Measurements from ENCODE around the gene FAM163A. TPM values are rescaled to one million over a fixed set of nuclear protein-coding genes. Genes with fewer than 3 reads are reported as not detected.
"Not testable (repeated sequence)": the region's sequence is repeated elsewhere in the genome, so short reads cannot be mapped to it uniquely, and the experiment has no call there.

Gene FAM163A
- not detected for total RNA-seq

DNA sequence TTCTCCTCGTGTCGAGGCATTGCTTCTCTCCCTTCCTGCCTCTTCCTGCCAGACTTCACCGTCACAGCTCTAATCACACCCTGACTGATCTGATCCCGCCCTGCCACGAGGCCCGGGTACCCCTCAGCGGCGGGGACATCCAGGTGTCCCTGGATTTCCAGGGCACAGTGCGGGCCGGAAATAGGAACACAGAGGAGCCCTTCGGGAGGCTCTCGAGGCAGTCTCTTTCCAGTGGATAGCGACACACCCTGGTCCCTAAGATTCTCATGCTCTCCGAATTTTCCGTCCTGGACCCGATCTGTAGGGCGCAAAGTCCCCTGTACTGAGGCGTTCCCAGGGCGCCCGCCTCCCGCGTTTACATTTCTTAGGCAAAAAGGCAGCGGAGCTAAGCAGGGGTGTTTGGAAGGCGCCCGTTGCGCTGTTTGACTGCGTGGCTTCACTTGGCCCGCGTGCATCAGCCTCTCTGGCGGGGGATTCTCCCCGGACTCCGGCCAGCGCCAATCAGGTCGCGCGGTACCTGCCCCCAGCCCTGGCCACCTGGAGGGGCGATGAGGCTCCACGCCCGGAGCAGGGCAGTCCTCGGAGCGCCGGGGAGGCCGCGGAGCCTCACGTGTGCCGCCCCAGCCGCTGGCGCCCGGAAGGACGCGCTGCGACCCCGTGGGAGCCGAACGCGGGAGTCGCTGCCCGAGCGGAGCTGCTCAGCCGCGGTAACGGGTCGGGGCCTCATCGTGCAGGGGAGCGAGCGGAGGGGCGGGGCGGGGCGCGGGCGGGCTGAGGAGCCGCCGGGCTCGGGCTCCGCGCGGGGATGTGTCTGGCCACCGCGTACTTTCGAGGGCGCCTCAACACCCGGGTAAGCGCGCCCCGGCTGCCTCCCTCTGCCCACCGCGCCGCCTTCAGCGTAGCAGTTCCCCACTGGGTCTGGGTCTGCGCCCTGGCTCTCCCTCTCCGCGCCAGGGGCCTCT, at the start of gene FAM163A:
FAM163A (plus strand) TSS at position 575 of the 962 bp plus-strand sequence. CDS start 69,807 bp downstream, outside the sequence.
- peak in 1 of 2 donors; percentile 67 for ATAC-seq
- no peak within 1 kb of the TSS for H3K27ac Mint-ChIP-seq
- H3K36me3 Mint-ChIP-seq: peaks cover 0 to 21% of the 10 kb centered on the region in 2 donors
- no peaks in the 10 kb centered on the region for H3K9me3 Mint-ChIP-seq
- peak in 1 of 2 donors; percentile 10 for DNase-seq (ENCODE audit: low spot score in 2 of 2)

DNA sequence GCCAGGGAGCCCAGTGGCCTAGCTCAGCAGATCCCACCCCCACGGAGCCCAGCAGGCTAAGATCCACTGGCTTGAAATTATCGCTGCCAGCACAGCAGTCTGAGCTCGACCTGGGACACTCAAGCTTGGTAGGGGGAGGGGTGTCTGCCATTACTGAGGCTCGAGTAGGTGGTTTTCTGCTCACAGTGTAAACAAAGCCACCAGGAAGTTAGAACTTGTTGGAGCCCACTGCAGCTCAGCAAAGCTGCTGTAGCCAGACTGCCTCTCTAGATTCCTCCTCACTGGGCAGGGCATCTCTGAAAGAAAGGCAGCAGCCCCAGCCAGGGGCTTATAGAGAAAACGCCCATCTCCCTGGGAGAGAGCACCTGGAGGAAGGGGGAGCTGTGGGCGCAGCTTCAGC, 48.6 kb upstream of the FAM163A start:
- not testable (repeated sequence) for H3K9me3 Mint-ChIP-seq; H3K36me3 Mint-ChIP-seq; H3K27ac Mint-ChIP-seq; DNase-seq (ENCODE audit: low spot score in 2 of 2); ATAC-seq

DNA sequence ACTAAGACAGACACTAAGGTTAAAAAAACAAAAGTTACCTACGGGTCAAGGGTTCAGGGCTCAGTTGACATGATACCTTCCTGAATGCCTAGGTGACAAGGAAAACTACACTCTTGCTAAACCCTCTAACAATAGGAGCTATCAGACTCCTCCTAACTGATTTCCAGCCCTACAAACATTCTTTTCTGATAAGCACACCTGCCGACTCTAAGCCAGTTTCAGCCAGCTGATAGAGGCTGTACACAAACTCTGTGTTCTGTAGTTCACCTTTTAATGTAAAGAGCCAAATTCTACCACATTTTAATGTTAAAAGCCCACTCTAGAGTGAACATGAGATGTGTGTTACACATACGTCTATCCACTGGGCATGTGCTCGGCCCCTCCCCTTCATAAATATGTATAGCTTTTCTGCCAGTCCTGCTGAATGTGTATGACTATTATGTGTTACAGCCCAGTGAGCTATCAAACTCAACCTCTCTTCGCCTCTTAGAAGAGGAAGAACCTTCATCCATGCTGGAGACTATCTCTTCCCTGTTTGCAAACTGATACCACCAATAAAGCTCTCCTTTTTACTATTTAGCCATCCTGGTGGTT, 40.0 kb upstream of the FAM163A start:
- DNase-seq (ENCODE audit: low spot score in 2 of 2) (no peak), ATAC-seq (no peak)
- Mint-ChIP-seq H3K27ac (no peak overlapping the region), H3K36me3 (no peaks in the 10 kb centered on the region), H3K9me3 (no peaks in the 10 kb centered on the region)

DNA sequence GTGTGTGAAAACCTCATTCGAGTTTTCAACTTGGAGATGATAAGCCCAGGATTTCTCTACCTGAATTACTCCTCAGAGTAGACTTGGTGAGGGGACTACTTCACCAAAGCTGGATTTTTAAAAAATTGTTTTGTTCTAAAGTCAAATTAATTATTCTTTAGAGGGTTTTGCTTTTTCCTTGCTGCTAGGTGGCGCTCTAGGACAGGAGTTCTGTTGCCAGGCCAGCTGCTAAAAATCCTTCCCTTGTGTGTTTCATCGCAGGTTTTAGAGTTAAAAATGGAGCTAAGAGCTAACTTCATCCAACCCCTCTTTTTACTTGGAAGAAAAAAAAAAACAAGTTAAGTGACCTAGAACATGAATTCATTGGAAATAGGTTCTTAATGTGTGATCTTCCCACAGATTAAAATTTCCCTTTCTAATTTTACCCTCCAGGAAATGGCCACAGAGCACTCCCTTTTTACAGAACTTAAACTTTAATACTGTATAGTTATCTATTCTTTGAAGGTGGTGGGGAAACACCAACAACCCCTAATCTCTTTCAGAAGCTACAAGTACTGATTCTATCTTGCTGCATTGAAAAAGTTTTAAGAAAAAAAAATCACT, 36.7 kb upstream of the FAM163A start:
- Mint-ChIP-seq H3K36me3 (no peaks in the 10 kb centered on the region), H3K27ac (no peak overlapping the region), H3K9me3 (no peaks in the 10 kb centered on the region)
- peak in 1 of 2 donors; percentile 49 for ATAC-seq
- peak in 1 of 2 donors; percentile 70 for DNase-seq (ENCODE audit: low spot score in 2 of 2)

DNA sequence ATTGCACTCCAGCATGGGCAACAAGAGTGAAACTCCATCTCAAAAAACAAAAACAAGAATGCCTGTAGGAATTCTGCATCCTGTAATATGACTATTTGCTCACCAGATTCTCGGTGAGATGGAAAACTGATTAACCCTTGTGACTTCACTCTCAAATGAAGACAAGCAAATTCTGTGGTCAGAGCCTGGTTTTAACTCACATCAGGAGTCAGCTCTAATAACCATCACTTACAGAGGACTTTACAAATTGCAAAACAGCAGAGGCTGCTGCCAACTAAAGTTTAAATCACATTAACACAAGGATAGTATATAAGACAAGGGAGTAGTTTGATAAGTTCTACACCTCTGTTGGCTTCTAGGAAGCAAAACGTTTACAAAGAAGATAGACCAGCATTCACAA, 35.7 kb upstream of the FAM163A start:
- no peak for DNase-seq (ENCODE audit: low spot score in 2 of 2)
- peaks cover 0 to 5% of the 10 kb centered on the region in 2 donors for H3K9me3 Mint-ChIP-seq
- H3K36me3 Mint-ChIP-seq: no peaks in the 10 kb centered on the region
- no peak overlapping the region for H3K27ac Mint-ChIP-seq
- ATAC-seq: no peak

DNA sequence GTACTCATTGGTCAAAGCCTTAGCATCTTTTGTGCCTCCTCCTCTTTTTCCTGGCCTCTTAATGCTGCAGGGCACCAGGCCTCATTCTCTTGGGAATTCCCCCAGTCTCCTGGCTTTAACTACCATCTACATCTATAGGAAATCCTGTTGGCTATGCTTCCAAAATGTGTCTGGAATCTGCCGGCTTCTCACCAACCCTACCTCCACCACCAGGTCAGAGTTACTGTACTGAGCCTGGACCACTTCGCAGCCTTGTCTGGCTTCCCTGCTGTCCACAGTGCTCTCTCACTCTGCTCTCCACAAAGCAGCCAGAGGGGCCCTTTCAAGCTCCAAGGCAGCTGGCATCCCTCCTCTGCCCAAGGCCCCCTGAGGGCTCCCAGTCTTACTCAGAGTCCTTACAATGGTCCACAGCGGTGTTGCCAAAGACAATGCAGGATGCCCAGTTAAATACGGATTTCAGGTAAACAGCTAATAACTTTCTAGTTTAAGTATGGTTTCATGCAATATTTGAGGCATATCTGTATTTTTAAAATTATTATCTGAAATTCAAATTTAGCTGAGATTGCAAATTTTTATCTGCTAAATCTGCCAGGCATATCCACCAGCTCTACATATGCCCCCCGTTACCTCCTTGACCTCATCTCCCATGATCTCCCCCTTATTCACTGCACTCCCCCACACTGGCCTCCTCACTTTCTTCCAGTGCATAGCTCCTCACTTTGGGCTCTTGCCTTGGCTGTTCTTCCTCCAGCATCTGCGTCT, 34.5 kb upstream of the FAM163A start:
- ATAC-seq: no peak
- DNase-seq (ENCODE audit: low spot score in 2 of 2): no peak
- Mint-ChIP-seq H3K9me3 (peaks cover 0 to 9% of the 10 kb centered on the region in 2 donors), H3K36me3 (no peaks in the 10 kb centered on the region), H3K27ac (no peak overlapping the region)

DNA sequence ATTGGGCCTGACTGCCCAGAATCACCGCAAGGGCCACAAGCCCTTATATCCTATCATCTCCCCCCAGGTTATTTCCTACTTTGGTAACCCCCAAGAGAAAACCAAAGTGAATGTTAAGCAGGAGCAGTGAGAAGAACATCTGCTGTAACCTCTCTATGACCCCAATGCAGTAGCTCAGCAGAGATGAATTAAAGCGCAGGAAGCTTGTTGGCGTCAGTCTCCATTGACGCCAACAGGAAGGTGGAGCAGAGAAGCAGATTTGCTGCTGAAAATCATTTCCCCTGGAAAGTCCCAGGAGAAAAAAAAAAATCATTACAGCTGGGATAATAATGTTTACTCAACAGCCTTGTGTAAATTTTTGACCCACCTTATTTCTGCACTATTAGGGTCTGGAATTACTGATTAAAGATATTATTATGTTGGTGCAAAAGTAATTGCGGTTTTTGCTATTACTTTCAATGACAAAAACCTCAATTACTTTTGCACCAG, 33.2 kb upstream of the FAM163A start:
- peaks cover 9 to 18% of the 10 kb centered on the region in 2 donors for H3K9me3 Mint-ChIP-seq
- DNase-seq (ENCODE audit: low spot score in 2 of 2) (no peak), ATAC-seq (peak; percentile 57 to 59)
- peaks cover 1 to 9% of the 10 kb centered on the region in 2 donors for H3K36me3 Mint-ChIP-seq
- peak overlapping the region in 1 of 2 donors; percentile 62 for H3K27ac Mint-ChIP-seq

DNA sequence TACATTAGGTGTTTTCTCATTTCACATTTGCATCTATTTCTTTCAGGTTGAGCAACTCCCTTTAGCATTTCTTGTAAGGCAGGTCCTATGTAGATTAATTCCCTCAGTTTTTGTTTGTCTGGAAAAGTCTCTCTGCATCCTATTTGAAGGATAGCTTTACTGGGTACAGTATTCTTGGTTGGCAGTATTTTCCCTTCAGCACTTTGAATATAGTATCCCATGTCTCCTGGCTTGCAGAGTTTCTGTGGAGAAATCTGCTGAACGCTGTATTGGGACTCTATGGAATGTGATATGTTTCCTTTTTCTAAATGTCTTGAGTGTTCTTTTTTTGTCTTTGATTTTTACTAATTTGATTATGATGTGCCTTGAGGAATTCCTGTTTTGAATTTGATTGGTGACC, 28.9 kb upstream of the FAM163A start:
- DNase-seq (ENCODE audit: low spot score in 2 of 2) (no peak), ATAC-seq (no peak)
- H3K27ac Mint-ChIP-seq: no peak overlapping the region
- peaks cover 40 to 47% of the 10 kb centered on the region in 2 donors for H3K9me3 Mint-ChIP-seq
- peaks cover 30 to 31% of the 10 kb centered on the region in 2 donors for H3K36me3 Mint-ChIP-seq

DNA sequence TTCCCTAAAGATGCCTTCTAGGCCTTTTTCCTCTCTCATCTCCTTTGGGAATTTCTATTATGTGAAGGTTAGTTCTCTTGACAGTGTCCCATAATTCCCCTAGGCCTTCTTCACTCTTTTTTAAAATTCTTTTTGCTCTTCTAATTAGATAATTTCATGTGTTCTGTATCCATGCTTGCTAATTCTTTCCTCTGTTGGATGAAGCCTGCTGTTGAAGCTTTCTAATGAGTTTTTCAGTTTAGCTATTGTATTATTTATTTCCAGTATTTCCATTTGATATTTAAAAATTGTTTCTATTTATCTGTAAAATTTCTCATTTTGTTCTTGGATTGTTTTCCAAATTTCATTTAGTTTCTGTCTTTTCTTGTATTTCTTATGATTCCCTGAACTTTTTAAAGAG, 28.5 kb upstream of the FAM163A start:
- no peak for ATAC-seq

DNA sequence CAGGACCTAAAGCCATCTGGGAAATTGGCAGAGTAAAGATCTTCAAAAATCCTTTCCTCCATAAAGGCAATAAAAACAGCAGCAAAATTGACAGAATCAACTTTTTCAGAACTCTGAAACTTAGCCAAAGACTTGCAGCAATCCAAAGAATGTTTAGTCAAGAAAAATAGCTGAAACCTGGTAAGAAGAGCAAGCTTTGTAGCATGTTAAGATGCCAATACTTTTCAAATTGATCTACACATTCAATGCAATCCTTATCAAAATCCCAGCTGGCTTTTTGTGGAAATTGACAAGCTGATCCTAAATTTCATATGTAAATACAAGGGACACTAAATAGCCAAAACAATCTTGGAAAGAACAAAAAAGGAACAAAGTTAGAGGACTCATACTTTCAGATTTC, 23.8 kb upstream of the FAM163A start:
- H3K27ac Mint-ChIP-seq: no peak overlapping the region
- peaks cover 35 to 46% of the 10 kb centered on the region in 2 donors for H3K9me3 Mint-ChIP-seq
- peaks cover 27 to 36% of the 10 kb centered on the region in 2 donors for H3K36me3 Mint-ChIP-seq
- ATAC-seq: no peak
- DNase-seq (ENCODE audit: low spot score in 2 of 2): no peak

More for the DNA sequence above, 28.5 kb upstream of the FAM163A start:
- peaks cover 40 to 47% of the 10 kb centered on the region in 2 donors for H3K9me3 Mint-ChIP-seq
- no peak for DNase-seq (ENCODE audit: low spot score in 2 of 2)
- H3K36me3 Mint-ChIP-seq: peaks cover 30 to 36% of the 10 kb centered on the region in 2 donors
- H3K27ac Mint-ChIP-seq: no peak overlapping the region

DNA sequence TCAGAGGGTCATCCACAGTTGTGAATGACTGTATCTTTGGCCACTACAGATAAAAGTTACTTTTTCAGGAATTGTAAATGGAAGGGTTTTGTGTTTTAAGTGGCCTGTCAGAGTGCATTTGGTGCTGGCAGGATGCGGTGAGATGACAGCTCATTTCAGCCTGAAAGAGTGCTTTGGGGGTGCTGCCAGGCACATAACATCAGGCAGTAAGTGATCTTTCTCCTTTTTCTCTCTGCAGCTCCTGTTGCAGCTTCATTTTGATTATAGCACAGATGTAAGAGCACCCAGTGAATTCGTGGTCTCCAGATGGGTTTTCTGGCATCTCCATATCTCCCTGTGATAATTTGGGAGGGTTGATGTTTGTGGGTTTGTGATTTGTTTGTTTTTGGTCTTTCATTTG, 14.8 kb upstream of the FAM163A start:
- no peak for DNase-seq (ENCODE audit: low spot score in 2 of 2)
- H3K36me3 Mint-ChIP-seq: no peaks in the 10 kb centered on the region
- no peaks in the 10 kb centered on the region for H3K9me3 Mint-ChIP-seq
- no peak overlapping the region for H3K27ac Mint-ChIP-seq
- ATAC-seq: no peak

DNA sequence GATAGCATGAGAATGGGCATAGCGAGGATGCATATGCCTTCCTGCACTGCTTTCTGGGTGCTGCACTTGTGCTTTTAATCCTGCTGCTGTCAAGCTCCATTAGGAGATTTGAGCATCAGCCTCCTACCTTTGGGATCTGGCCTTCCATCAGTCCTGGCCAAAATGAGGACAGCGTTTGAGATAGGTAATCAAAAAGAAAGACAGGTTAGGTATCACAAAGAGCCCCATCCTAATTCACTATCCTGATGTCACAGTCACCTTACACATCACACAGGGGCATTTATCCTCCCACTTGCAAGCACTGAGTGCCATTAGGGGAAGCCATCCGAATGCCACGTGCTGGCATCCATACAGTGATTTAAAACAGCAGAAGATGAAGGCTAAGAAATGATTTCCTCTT, 13.2 kb upstream of the FAM163A start:
- Mint-ChIP-seq H3K9me3 (no peaks in the 10 kb centered on the region), H3K36me3 (no peaks in the 10 kb centered on the region), H3K27ac (no peak overlapping the region)
- ATAC-seq (no peak), DNase-seq (ENCODE audit: low spot score in 2 of 2) (no peak)

DNA sequence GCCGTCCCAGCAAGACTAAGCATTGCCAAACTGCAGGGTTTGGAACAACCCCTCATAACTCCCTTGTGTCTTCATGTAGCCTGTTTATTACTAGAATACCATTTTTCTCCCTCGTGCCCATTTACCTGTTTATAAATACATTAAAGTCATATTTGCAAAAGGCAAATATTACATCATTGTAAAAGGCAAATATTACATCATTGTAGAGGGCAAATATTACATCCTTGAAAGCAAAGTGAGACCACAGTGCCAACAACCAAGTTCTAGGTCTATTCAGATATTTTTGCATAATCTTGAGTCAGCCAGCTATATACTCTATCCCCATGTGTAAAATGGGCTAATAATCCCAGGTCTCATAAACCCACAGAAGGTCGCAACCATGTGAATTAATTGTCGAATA, 11.4 kb upstream of the FAM163A start:
- Mint-ChIP-seq H3K9me3 (no peaks in the 10 kb centered on the region), H3K27ac (no peak overlapping the region), H3K36me3 (no peaks in the 10 kb centered on the region)
- ATAC-seq (no peak), DNase-seq (ENCODE audit: low spot score in 2 of 2) (no peak)

DNA sequence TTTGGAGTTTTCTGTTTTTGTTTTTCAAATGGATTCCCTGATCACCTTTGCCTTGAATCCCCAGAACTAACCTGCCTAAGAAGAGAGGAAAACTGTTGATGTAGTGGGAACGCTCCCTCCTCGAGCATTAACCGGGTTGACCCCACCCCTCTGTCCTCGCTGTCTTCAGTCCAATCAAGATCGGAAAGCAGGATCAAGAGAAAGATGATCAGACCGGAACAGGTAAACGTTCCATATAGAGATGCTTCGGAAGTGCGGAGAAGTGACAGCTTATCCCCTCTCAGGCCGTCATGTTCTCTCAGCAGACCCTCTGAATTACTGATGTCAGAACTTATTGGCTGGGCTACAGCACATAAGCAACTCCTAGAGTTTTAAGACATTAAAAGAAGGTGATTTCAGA, 800 bp upstream of the FAM163A start:
- ATAC-seq (no peak), DNase-seq (ENCODE audit: low spot score in 2 of 2) (no peak)
- peaks cover 0 to 21% of the 10 kb centered on the region in 2 donors for H3K36me3 Mint-ChIP-seq
- no peak overlapping the region for H3K27ac Mint-ChIP-seq
- H3K9me3 Mint-ChIP-seq: no peaks in the 10 kb centered on the region

DNA sequence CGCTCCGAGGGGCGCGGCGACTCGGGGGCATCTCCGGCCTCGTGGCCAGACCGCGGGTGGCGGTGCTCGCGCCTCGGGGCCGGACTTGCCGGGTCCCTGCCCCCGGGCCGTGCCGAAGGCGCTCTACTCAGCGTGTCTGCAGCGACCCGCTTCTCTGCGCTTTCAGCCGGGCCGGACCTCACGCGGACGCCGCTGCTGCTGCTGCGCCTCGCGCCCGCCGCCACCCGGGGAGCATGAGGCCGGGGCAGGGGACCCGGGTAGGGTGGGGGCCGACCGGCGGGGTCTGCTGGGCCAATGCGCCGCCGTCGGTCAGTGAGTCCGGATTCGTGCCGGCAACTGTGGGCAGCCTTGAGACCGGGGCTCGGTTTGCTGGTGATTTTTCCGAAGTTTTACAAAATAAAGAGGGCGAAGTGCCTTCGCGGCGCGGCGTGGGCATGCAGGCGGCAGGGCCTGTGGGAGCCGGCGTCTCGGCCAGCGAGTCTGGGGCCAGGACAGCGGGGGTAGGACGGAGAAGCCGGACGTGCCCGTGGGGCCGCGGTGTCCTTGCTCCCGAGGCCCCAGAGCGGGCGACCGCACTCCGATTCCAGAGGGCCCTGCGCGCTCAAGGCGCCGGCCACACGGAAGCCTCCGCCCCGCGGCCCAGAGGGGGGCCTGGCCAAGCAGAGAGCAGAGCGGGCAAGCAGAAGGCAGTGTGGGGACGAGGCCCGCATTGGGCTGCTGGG, 749 bp downstream of the FAM163A start:
- ATAC-seq: peak in 1 of 2 donors; percentile 27
- Mint-ChIP-seq H3K9me3 (no peaks in the 10 kb centered on the region), H3K36me3 (peaks cover 0 to 21% of the 10 kb centered on the region in 2 donors), H3K27ac (no peak overlapping the region)
- DNase-seq (ENCODE audit: low spot score in 2 of 2): peak in 1 of 2 donors; percentile 9
